Embryonic facial prominence (tissue), 1 donor: ENCODE data around the gene SH3BGRL2.
"Not testable (repeated sequence)": the region's sequence is repeated elsewhere in the genome, so short reads cannot be mapped to it uniquely, and the experiment has no call there.

ENCODE experiments used
- DNase-seq: peaks from one replicate; pipeline ENCODE4 v3.0.0-alpha.2; 2016; ENCODE audit errors: extremely low spot score

Gene SH3BGRL2

DNA sequence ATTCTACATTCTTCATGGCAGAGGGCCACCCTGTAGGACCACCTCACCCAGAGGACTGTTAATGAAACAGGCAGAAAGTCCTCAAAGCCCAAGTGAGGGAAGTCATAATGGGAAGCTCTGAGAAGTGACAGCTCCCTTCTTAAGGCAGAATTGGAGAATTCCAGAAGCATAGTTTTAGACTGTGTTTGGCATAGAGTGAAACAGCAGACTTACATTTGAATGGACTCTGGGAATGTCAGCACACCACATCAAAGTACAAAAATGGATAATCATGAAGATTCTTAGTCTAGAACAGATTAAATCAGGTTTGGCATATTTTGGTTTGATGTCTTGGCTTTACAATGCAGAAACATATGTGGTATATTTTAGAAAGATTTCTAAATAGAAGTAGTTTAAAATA, 17.9 kb downstream of the SH3BGRL2 start:
- DNase-seq, result no peak

DNA sequence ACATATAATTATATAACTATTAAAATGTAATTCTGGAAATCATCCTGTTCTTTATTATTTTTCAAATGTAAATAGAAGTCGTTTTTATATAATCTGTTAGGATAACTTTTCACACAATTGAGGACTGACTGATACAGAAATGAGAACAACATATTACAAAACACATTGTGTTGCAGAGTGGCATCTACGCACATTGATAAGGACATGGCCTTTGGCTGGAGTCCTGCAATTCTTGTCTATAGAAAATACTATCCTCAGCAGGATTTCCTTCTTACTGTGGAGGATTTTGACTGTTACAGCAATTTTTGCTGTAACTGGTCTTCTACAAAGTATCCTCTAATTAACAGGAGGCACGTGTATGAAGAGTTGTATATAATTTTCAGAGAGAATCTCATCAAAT, 19.8 kb downstream of the SH3BGRL2 start:
- DNase-seq, result no peak

DNA sequence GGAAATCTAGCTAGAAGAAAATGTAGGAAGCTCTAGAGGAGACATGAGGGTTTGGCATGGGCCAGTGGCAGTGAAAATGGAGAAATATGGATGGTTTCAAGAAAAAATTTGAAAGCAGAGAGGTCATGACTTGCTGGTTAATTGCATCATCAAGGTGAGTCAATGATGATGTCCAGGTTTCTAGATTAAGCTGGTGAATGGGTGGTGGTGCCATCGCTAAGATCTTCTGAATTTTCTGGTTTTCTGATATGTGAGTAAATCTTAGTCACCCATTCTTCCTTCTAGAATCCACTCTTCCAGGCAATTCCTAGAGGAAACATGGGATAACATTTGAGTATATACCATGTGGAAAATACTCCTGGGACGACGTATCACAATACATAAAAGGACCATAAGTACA, 25.0 kb downstream of the SH3BGRL2 start:
- DNase-seq, result no peak

DNA sequence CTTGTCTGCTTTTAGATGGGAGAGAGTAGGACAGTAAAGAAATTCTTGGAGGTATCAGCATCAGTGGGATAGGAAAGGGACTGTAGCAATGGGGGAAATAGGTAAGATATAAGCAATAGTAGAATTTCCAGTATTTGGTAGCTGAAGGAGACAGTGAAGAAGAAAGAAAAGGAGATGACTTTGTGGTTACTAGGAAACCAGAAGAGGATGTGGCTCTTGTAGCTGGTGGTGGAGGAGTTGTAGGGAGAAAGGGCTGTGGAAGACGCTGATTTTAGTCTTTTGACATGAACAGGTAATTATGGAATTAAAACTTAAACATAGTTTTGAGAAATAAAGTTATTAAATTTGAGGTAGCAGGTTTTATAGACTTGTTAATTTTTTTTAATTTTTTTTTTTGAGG, 26.1 kb downstream of the SH3BGRL2 start:
- no peak for DNase-seq

DNA sequence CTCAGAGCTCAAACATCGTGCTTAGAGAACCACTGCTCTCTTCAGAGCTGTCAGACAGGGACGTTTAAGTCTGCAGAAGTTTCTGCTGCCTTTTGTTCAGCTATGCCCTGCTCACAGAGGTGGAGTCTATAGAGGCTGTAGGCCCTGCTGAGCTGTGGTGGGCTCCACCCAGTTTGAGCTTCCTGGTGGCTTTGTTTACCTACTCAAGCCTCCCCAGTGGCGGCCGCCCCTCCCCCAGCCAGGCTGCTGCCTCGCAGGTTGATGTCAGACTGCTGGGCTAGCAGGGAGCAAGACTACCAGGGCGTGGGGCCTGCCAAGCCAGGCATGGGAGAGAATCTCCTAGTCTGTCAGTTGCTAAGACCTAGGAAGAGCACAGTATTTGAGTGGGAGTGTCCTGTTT, 32.5 kb downstream of the SH3BGRL2 start:
- not testable (repeated sequence) for DNase-seq

DNA sequence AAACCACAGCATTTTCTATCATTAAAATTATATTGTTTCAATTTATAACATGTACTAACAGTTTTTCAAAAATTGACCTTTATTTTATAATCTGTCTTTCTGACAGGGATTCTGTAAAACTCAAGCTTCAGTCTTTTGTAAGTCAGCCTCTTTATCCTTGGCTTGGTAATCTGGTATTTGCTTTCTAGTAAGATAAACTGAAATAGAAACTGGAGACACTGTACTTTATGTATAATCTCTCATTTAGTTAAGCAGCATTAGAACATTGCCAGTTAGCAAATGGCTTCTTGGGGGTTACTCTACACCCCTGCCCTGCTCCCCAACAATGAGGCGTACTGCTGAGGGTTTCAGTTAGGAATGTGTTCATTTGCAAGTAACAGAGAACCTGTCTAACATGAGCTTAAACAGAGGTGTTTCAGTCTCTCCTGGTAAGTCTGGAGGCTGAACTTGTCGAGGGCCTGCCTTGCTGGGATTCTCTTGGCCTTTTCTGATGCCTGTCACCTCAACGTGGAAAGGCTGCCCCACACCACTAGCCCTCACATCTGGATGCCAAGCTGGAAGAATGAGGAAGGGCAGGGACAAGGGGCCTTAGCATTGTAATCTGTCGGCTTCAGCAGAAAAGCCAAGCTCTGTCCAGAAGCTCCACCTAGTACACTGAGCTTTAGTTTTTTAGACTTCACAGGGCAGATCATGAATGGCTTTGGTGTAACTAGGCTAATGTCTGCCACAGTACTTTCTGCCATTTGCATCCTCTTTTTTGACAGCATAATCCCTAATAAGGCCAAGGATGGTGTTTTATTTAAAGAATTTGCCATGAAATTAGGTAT, 34.8 kb downstream of the SH3BGRL2 start:
- DNase-seq, result no peak

DNA sequence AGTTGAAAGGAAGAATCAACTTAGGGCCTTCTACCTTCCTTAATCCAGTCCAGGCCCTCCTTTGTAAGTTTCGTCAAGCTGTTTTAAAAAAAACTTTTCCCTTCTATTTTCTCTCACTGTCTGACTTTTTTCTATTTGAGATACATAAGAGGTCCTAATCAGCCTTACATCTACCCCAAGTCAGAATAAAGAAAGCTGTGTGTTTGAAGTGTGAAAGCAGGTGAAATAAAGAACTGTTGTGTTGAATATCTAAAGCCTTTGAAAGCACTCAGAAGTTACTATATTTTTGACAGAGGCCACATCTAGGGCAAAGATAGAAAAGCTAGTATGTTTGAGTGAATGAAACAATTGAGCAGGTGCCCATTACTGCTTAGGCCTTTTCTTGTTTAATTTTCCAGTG, 35.5 kb downstream of the SH3BGRL2 start:
- no peak for DNase-seq

DNA sequence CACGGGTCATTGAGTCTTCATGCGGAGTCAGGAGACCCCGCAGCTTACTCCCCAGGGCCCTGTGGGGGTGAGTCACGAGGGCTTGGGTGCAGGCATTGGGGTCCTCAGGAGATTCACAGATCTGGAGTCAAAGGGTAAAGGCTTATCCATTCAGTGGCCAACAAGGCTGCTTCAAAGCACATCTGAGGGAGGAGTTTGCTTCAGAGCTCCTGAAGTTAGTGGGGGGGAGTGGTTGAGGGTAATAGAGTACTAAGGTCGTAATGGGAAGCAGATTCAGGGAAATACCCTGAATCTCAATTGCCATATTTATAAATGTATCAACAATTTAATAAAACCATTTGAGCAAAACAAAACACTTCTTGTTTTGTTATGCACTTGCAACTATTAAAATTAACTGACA, 37.3 kb downstream of the SH3BGRL2 start:
- DNase-seq, result no peak

DNA sequence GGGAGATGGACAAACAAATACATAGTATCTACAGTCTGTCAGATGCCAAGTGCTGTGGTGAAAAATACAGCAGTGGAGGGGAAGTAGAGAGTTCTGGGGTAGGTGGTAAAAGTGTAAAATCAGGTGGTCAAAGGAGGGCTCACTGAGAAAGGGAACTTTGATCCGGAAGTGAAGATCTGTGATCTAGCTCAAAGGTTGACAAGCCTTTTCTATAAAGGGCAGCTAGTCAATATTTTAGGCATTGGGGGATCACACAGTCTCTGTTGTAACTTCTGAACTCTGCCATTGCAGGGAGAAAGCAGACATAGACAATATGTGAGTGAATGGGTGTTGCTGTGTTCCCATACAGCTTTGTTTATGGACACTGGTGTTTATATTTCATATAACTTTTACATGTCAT, 38.6 kb downstream of the SH3BGRL2 start:
- no peak for DNase-seq

DNA sequence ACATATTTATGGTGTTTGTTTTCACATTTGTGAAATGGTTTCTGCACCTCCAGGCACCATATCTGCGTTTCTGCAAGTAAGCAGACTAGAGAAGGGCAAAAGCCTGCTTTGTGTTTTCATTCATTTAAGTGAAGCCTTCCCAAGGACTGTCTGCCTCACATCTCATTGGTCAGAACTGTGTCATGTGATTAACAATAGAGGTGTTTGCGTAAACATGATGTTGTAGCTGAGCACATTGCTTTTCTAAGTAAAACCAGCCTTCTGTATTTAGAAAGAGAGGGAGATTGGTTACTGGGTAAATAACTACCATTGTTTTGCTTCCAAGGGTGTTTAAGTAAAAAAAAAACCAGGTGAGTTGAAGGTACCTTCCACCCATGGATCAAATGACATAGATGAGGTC, 39.7 kb downstream of the SH3BGRL2 start:
- DNase-seq, result no peak

DNA sequence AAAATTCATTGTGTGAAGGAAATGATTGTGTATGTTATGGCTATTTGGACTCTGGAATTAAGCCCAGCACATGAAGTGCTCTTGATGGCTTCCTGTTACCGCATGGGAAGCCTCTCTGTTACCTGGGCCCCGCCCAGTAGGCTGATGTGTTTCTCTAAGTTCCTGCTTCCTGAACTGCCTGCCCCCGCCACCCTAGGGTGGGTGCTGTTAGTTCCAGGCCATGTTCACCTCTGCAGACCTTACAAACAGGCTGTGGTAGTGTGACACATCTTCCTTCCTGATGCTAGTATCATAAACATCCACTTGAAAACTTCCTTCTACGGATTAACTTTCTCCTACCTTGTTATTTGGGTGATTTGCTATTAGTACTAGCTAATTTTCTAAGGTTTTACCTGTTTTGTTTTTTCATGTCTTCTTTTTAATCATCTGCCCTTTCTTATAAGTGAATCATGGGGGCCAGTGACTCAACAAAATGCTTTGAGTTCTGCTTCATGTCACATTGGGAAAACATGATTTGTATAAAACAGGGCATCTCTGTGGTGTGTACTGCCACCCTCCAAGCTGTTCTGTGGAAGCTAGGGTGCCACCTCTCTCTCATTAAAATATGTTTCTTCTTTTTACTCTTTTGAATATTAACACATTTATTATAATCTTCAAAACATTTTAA, 40.6 kb downstream of the SH3BGRL2 start:
- DNase-seq, result no peak

DNA sequence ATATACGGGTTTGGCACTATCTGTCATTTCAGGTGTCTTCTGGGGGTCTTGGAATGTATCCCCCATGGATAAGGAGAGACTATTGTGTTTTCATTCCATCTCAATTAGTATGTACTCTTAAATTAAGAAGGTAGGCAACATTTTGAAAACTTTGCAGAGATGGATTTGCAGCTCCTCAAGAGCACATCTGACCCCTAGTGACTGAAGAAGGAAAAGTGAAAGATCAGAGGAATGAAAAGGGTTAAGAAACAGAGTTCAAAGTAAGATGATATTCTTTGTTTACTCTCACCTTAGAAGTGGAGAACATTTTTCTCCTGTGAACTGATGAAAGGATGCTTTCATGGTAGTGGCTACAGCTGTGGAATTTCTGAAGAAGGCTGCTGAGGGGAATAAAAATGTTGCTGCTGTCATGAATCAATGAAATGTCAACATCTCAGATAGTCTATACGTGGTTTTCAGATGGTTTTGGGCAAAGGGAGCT, 41.5 kb downstream of the SH3BGRL2 start:
- DNase-seq, result peak; percentile 16

DNA sequence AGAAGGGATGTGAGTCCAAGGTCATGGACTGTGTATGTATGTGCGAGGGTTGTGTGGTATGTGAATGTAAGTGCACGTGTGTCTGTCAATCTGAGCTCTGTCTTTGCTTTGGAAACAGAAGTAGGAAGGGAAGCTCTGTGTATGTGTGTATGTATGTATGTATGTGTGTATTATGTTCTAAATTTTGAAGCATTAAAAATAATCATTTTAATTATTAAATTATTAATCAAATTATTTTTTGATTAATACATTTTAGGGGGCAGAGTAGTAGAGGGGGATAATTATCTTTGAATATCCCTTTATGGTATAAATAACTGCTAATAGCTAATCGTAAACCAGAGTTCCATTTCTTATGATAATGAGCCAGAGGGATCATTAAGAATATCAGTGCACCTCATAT, 42.8 kb downstream of the SH3BGRL2 start:
- no peak for DNase-seq

DNA sequence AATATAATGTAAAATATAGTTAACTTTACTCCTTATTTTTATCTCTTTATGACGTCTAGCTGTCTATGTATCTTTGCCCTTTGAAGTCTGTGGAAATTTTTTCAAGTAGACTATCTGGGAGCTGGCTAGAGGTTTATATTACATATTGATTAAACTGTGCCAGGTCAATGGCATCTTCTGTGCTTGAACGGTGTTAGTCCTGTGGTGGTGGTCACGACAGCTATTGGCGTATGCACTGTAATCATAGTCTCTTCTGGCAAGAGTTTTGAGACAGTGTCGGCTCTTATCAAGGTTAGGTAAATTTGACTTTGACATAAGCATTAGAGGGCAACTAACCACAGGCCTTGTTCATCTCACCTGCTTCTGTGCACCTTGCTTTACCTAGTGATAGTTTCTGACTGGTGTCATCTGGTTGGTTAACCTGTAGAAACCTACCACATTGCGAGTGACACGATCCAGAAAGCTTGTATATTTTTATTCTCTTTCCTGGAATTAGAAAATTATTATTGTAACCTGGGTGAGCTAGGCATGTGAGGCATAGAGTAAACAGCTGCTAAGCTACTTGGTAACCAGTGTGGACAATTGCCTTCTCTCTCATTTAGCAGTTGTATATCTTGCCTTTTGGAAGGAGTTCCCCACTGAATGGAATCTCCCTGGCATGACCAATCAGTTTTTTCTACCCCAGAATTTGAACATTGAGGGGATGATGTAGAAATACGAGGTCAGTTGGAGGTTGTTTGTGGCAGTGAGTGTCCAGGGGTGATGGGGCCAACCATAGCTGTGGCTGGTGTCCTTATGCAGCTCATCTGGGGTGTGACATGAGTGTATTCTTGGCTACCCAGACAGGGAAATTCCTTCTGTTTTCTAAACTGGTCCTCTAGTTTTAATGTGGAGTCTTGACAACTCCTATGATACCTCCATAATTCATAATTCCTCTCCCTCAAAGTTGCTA, 45.9 kb downstream of the SH3BGRL2 start:
- no peak for DNase-seq

DNA sequence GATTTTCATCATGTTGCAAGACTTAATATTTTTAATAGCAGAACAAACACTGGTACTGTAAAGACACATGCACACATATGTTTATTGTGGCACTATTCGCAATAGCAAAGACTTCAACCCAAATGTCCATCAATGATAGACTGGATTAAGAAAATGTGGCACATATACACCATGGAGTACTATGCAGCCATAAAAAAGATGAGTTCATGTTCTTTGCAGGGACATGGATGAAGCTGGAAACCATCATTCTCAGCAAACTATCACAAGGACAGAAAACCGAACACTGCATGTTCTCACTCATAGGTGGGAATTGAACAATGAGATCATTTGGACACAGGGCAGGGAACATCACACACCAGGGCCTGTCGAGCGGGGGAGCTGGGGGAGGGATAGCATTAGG, 51.6 kb downstream of the SH3BGRL2 start:
- not testable (repeated sequence) for DNase-seq

DNA sequence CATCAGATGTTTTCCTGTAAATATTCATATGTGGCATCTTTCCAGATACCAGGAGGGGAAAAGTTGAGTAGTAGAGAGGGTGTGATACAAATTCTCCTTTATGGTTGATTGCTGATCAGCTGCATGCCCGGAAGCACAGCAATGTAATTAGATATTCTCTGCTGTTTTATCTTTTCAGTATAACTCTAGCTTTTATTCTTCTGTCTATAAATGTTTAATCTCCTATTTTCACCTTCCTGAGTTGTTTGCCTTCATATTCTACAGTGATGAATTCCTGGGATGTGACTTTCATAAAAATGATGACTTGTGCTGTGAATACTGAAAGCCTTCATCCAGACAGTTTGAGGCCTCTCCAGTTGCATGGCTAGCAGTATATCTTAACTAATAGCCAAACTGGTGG, 53.7 kb downstream of the SH3BGRL2 start:
- DNase-seq, result no peak

DNA sequence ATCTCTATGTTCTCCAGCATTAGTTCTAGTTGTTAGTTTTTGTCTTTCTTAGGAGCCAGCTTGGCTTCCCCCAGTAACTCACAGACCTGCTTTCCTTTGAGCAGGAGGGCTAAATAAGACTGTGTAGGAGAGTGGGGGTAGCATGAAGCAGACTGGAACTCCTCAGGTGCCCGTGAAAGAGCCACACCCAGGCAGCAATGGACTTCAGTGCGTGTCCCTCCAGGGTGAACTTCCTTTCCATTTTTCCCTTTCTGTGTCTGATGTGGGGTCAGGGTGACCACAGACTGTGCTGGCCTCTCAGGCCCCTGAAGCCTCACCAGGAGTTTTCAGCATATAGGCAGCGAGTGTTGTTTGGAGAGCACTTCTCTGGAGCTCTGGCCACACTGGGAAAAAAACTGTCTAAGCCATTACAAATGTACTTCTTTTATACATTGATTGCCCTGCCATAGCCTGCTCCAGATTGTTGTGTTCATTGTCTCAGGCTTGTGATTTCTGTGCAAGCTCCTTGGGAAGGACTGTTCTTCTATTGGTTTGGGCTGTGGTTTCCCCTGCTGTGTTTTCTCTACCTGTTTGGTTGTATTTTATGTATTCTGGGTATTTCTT, 55.7 kb downstream of the SH3BGRL2 start:
- no peak for DNase-seq

DNA sequence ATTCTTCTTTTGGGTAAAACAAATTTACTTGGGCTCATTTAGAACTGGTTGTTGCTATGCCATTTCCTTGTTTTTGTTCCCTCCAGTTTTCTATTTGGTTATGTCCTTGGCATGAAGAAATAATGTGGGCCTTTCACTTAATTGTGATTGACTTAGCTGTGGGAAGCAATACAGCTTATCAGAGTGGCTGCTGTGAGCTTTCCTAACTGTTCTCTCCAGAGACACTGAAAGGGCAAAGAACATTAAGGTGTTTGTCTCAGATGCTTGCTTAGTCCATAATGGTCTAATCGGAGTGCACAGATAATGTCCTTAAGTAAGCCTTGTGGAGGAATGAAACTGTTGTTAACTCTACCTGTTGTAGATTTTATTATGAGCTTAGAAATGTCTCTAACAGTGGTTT, 56.6 kb downstream of the SH3BGRL2 start:
- DNase-seq, result no peak

DNA sequence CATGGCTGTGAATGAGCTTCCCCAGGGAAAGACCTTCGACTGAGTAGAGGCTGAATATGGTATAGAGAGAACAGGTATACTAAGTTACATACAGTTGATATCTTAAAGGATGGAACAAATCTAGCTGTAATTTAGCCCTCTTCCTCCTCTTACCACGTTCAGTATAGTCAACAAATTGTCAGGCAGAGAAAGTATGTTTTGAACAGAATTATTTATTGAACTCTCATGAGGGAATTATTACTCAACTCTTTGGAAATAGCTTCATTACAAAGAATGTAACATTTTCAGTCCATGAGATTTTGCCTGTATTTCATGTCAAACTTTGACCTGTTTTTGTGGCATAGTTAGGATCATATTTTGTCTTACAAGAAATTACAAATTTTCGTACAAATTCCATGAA, 63.0 kb downstream of the SH3BGRL2 start:
- no peak for DNase-seq

DNA sequence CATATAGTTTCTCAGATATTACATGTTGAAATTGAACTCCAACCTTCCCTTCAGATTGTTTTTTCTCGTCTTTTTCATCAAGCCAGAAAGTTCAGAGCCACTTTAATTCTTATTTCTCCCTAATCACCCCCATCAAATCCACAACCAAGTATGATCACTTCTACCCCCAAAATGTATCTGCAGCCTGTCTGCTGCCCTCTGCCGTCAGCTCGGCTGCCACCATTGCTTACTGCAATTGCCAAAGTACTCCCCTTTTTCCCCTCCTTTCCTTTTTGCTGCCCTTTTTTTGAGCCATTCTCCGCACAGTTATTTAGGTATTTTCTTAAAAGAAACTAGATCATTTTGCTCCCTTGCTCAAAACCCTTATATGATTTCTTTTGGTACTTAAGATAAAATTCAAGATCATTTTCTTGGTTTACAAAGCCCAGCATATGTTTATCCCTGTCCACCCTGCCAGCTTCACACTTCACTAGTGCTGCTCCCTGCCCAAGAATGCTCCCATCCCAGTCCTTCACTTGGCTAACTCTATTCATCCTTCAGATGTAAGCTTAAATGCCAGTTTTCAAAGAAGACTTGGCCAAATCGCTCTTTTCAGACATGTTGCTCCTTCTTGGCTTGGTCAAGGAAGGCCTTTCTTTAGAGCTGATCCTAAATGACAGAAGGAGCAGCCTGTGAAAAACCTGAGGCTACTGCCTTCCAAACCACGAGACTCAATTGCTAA, 63.7 kb downstream of the SH3BGRL2 start:
- no peak for DNase-seq

DNA sequence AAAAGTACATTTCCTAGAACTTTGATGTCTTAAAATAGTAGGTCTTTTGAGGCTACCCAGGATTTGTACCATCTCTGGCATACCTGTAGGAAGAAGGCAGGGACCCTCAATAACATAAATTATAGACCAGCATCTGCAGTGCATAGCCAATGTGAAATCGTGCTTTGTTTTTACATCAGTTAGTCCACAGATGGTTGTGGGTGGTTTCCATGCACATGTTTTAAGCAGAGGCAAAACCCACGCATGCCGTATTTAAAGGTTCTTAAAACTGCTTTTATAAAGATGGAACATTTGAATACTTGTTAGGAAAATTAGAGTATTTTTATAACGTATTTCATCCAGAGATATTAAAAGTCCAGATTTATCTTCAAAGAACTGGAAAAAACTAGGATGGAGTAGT, 66.3 kb downstream of the SH3BGRL2 start:
- no peak for DNase-seq
